Calu3 (cell line): Measurements from ENCODE around the gene RAC2. TPM values are rescaled to one million over a fixed set of nuclear protein-coding genes. Genes with fewer than 3 reads are reported as not detected.

Source experiments
- BruUV-seq: library from RNA; stranded (reverse); fragments of 400-500 nt; replicated peaks from 2 replicates; lab custom pipeline; 2021; lab: Mats Ljungman, UMichigan
- CTCF ChIA-PET: fragments of 300-600 bp; sonication (Branson Sonifier 250); formaldehyde crosslinking; loops from one replicate; lab custom pipeline; 2022; ENCODE audit warnings: antibody characterized with exemption; lab: Charles Lee
- DNase-seq: peaks from one replicate; pipeline ENCODE4 v3.0.0; 2022
- H3K27ac Mint-ChIP-seq: one replicate; pipeline ENCODE4 v1.8.0; 2022; ENCODE audit warnings: mixed read lengths; ENCODE audit not compliant: unreplicated experiment
- H3K27me3 Mint-ChIP-seq: one replicate; pipeline ENCODE4 v1.8.0; 2022; ENCODE audit warnings: mixed read lengths; ENCODE audit not compliant: unreplicated experiment
- H3K36me3 Mint-ChIP-seq: one replicate; pipeline ENCODE4 v1.8.0; 2022; ENCODE audit warnings: mild to moderate bottlenecking, moderate library complexity, mixed read lengths; ENCODE audit not compliant: insufficient read depth, unreplicated experiment
- H3K4me1 Mint-ChIP-seq: one replicate; pipeline ENCODE4 v1.8.0; 2022; ENCODE audit warnings: mild to moderate bottlenecking, low read depth, mixed read lengths; ENCODE audit not compliant: unreplicated experiment
- H3K4me3 Mint-ChIP-seq: one replicate; pipeline ENCODE4 v1.8.0; 2022; ENCODE audit warnings: mild to moderate bottlenecking, low read depth, moderate library complexity, mixed read lengths; ENCODE audit not compliant: unreplicated experiment
- H3K9me3 Mint-ChIP-seq: one replicate; pipeline ENCODE4 v1.8.0; 2022; ENCODE audit warnings: low read depth, mixed read lengths; ENCODE audit not compliant: unreplicated experiment
- intact Hi-C: fragments of 100-400 bp; cut with micrococcal nuclease; formaldehyde crosslinking; loops from one replicate; pipeline ENCODE4 v1.10.0; 2022; ENCODE audit not compliant: unreplicated experiment
- total RNA-seq: library from RNA; stranded (reverse); gene quantifications from 2 replicates; pipeline ENCODE4 v1.2.3, GENCODE V29; 2022
- TF ChIP-seq, protein P1 (sequence below): fragments of 200-600 bp; IDR thresholded peaks from one replicate; pipeline ENCODE4 v1.8.0; 2022; ENCODE audit warnings: antibody characterized with exemption; ENCODE audit not compliant: unreplicated experiment

The RAC2 gene
- total RNA-seq, 1 experiment from 2014 or later = 21.0 TPM

DNA sequence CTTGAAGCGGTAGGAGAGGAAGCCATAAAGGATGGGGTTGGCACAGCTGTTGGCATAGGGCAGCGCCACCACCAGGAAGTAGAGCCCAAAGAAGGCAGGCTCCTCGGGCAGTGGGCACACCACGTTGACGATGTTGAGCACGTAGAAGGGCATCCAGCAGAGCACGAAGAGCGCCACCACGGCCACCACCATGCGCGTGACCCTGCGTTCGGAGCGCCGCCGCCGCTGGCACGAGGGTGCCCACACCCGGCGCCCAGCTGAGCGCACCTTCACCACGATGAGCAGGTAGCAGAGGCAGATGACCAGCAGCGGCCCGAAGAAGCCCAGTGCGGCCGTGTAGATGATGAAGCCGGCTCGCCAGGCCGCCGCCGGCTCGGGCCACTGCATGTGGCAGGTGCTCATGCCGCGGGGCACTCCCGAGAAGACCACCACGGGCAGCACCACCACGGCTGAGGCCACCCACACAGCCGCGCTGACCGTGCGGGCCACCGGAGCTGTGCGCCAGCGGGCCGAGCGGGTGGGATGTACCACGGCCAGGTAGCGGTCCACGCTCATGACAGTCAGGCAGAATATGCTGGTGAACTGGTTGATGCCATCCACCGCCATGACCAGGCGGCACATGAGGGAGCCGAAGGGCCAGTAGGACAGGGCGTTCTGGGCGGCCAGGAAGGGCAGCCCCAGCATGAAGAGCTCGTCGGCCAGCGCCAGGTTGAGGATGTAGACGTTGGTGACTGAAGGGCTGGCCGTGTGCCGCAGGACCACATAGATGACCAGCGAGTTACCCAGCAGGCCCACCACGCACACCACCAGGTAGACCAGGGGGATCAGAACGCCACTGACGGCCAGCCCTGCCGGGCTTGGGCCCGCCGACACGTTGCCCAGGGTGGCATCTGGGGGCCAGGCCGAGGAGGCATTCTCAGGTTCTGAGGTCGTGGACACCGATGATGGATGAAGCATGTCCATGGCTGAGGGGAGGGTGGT, 36.9 kb downstream of the RAC2 start:
- CTCF ChIA-PET = no interaction called here
- Mint-ChIP-seq H3K36me3 (no peaks in the 10 kb centered on the region), H3K27me3 (peaks cover 34% of the 10 kb centered on the region), H3K9me3 (no peaks in the 10 kb centered on the region), H3K4me3 (no peak overlapping the region), H3K4me1 (no peaks in the 10 kb centered on the region), H3K27ac (no peak overlapping the region)
- TF ChIP-seq, protein P1, sequence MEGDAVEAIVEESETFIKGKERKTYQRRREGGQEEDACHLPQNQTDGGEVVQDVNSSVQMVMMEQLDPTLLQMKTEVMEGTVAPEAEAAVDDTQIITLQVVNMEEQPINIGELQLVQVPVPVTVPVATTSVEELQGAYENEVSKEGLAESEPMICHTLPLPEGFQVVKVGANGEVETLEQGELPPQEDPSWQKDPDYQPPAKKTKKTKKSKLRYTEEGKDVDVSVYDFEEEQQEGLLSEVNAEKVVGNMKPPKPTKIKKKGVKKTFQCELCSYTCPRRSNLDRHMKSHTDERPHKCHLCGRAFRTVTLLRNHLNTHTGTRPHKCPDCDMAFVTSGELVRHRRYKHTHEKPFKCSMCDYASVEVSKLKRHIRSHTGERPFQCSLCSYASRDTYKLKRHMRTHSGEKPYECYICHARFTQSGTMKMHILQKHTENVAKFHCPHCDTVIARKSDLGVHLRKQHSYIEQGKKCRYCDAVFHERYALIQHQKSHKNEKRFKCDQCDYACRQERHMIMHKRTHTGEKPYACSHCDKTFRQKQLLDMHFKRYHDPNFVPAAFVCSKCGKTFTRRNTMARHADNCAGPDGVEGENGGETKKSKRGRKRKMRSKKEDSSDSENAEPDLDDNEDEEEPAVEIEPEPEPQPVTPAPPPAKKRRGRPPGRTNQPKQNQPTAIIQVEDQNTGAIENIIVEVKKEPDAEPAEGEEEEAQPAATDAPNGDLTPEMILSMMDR = no peak
- intact Hi-C loops = no loop called here
- no peak for DNase-seq
- BruUV-seq = no TSS peak

DNA sequence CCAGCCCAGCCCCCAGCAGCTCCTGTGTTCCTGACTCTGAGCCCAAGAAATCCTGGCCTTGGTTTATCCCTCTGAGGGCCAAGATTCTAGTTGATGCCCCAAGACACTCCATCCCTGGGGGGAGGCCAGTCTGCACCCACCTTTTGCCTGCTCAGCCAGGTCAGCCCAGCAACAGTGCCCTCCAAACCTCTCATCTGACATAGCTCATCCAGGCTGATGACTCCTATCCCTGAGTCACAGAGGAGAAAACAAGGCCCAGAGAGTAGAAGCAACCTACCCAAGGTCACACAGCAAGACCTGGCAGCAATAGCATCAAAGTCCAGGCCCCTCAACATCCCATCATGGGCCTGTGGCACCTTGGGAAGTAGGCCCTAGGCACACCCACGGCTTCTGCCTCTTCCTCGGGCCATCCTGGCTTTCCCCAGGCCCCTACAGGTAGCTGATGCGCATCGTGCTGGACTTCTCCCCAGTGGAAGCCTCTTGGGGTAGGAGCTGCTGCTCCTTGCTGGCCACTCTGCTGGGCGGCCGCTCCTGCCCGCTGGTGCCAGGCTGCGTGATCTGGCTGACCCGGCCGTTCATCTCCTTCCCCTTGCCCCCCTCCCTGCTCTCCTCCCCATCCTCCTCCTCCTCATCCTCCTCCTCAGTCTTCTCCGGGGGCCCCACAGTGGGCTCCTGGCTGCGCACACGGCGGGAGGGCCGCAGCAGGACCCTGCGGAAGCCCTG, 37.8 kb downstream of the RAC2 start:
- Mint-ChIP-seq H3K27ac (no peak overlapping the region), H3K4me1 (no peaks in the 10 kb centered on the region), H3K27me3 (peaks cover 26% of the 10 kb centered on the region), H3K9me3 (no peaks in the 10 kb centered on the region), H3K4me3 (no peak overlapping the region), H3K36me3 (no peaks in the 10 kb centered on the region)
- DNase-seq = no peak
- CTCF ChIA-PET = no interaction called here
- TF ChIP-seq, protein P1 = no peak
- BruUV-seq = no TSS peak
- intact Hi-C loops = no loop called here

DNA sequence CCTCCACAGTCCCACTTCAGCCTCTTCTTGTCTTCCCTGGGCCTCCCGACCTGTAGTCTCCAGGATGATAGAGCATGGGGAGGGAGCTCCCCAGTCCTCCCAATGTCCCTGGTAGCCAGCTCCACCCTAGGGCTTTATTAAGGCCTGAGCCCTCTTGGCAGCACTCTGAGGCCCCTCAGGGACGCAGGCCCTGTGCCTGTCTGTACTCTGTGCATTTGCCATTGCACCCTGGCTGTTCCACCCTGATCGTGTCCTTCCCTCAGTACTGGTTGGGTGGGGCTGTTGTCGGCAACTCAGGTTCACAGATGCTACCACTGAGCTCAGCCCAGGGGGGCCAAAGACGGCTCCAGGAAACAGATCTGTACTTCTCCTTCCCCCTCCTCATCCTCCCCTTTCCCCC, 39.0 kb downstream of the RAC2 start:
- CTCF ChIA-PET = interaction anchor here (0.6 to 1.2 kb wide), 2 partner anchors 38 to 55 kb away, joined by 3 to 5 read pairs; no protein-coding TSS in a partner anchor
- intact Hi-C loops = no loop called here
- BruUV-seq = no TSS peak
- Mint-ChIP-seq H3K36me3 (no peaks in the 10 kb centered on the region), H3K9me3 (no peaks in the 10 kb centered on the region), H3K27ac (no peak overlapping the region), H3K4me3 (no peak overlapping the region), H3K27me3 (peaks cover 14% of the 10 kb centered on the region), H3K4me1 (no peaks in the 10 kb centered on the region)
- DNase-seq = no peak
- TF ChIP-seq, protein P1 = no peak

DNA sequence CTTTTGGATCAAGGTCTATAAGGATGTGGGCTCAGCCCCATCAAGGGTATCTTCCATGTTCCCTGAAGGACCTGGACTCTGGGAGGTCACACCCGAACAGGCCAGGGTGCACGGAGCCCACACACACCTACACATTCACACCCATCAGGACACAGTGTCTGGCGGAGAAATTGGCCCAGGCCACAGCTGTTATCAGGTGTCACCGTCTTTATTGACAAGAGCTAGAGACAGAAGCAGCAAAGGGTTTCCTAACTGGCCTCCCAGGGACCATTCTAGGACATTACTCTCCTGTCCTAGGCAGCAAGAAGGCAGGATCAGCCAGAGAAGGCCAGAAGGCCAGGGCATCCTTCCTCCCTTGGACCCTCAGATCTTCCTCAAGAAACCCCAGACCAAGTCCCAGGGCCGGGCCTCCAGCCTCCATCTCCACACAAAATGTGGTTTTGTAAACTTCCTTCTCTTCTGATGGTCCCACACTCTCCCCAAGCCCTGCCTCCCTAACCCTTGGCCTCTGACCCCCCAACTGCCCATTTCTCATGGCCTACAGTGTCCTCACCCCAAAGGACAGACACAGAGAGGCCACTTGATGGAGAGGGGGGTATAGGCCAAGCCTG, 39.9 kb downstream of the RAC2 start:
- Mint-ChIP-seq H3K36me3 (peaks cover 3% of the 10 kb centered on the region), H3K4me3 (no peak overlapping the region), H3K27me3 (peaks cover 10% of the 10 kb centered on the region), H3K27ac (no peak overlapping the region), H3K9me3 (no peaks in the 10 kb centered on the region), H3K4me1 (no peaks in the 10 kb centered on the region)
- DNase-seq = no peak
- TF ChIP-seq, protein P1 = no peak
- CTCF ChIA-PET = interaction anchor here (1.2 kb wide), 1 partner anchor 56 kb away, joined by 3 read pairs; no protein-coding TSS in a partner anchor
- BruUV-seq = no TSS peak
- intact Hi-C loops = no loop called here
